HG03135 (cell line): ENCODE results near the gene SLC25A13.

ENCODE experiments used
- ATAC-seq: cut with Tn5 transposase; IDR thresholded peaks from one replicate; pipeline ENCODE4 v1.9.1; 2021; ENCODE audit warnings: mild to moderate bottlenecking, moderate library complexity; ENCODE audit not compliant: unreplicated experiment

The SLC25A13 gene

DNA sequence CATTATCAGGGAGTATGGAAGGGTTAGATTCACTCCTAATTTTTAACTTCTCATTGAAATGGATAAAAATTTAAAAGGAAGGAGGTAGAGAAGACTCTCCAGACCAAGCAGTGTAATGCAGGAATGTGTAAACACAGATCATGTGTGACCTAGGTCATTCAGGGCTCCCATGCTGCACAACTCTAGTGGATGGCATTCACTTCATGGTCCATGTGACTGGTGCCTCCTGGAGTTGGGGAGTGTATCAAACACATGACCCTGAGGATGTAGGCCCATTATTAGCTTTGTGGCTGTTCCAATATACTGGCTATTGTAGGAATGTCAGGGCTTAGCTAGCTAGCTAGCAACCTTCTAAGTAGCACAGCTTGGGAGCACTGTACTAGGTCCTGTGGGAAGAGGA is 109.9 kb downstream of the SLC25A13 start:
- no peak for ATAC-seq

- no peak for ATAC-seq
Measured at GRCh38 chr7:96205665-96206064, 116.2 kb downstream of the SLC25A13 start.

DNA sequence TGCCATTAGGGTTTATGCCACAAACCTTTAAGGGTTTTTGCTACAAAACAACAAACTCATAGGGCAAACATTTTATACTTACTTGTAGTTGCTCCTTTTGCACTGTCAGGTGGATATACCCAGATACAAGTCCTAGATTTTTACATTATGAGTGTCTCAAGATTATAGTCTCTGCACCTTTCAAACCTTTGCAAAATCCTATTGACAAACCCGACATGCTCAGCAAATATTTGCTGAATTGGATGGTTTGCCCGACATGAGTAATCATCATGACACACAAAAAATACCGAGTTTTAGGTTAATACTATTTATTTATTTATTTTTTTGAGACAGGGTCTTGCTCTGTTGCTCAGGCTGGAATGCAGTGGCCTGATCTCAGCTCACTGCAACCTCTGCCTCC is 117.3 kb downstream of the SLC25A13 start:
- no peak for ATAC-seq

- no peak for ATAC-seq
Measured at GRCh38 chr7:96203786-96204185, 118.1 kb downstream of the SLC25A13 start.

GRCh38 chr7:96202102-96202501 is 119.8 kb downstream of the SLC25A13 start:
- no peak for ATAC-seq

GRCh38 chr7:96200740-96201139 is 121.2 kb downstream of the SLC25A13 start:
- no peak for ATAC-seq

- ATAC-seq = no peak
Measured at GRCh38 chr7:96199421-96199820, 122.5 kb downstream of the SLC25A13 start.

DNA sequence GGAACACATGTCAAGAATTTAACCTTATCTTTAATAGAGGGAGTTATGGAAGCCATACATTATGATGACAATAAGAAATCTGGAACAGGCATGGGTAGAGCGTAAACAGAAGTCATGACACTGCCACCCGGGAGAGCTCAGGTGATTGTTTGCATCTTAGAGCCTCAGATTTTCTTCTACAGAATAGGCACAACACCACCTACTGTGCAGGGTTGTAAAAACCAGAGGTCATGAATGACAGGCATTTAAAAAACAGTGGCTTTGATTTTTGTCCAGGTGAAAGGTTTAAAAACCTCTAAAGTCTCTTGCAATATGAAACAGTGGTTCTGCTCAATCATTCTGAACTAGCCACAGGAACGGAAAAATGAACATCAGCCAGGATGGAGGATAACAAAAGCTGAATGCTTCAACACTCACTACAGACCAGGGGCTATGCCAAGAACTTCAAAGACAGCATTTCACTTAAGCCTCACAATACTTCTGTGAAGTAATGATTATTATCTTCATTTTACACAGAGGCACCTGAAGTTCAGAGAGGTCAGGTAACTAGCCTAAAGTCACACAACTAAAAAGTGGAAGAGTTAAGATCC is 123.8 kb downstream of the SLC25A13 start:
- no peak for ATAC-seq

DNA sequence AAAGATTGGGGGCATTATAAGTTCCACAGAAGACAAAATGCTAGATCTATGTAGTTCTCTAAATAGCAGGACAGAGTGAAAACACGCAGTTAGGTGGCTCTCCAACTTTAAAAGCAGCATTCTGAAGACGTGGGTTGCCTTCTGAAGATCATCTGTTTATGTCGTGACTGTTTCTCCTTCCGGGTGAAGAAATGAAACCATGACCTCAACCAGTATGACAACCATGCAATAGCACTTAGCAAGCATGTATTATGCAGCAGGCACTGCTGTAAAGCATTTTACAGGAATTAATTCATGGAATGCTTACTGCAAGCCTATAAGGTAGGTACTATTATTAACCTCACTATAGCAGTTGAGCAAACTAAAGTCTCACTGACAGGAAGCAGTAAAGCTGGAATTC is 125.2 kb downstream of the SLC25A13 start:
- no peak for ATAC-seq

DNA sequence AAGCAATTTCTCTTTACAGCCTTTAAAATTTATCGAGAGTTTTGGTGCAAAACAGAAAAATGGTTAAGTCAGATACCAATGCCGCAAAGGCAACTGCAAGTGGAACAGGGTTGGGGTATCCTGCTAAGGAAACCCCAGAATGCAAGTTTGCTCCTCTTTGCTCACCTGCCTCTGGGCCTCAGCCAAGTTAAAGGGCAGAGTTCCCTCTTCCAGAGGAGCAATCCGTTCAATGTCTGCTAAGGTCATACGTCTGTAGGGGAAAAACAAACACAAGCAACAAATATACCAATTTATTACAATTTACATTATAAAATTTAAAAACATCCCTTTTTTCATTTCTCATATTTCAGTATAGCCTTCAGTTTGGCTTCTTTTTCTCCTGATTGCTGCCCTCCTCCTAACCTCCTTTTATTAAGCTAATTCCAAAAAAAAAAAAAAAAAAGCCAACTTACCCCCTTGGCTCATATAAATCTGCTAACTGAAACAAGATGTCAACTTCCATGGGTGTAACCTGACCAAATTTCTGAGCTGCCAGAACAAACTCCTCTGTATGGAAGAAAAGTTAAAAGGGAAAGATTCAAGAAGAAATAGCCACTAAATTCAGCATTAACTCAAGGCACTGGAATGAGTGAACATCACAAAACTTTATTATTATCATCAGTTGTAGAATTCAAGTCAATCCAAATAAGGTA is 132.6 kb downstream of the SLC25A13 start:
- ATAC-seq = no peak

DNA sequence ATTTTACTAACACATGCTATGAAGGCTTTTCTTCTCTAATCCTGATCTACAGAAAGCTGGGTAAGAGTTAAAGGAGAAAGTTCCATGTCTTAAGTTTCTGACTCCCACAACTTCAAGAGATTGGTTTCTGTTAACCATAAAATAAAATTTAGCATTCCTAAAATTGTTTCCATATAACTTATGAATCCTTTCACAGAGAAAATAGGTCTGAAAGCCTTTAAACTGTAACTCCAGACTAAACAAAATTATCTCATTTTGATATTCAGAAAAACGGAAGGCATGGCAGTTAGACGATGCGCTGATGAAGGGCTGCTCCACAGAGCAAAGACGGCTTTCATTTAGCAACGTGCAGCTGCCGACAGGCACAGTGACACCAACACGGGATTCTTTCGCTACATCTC is 133.3 kb downstream of the SLC25A13 start:
- no peak for ATAC-seq

DNA sequence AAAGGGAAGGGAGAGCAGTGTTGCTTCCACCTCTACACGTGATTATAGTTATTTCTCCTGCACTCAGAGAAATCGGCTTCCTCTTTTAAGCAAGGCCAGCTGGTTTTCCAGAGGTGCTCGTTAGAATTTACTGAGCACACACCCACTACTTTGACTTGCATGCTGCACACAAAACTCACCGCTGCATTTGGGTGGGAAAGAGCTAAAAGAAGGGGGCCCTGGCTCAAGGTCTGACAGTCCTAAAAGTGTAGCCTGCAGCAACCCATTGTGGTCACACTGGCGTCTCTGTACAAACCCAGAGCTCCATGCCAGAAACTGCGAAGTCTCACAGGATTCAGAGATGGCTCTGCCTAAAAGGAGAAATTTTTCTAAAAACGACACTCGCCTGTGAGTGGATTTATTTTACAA is 133.7 kb downstream of the SLC25A13 start:
- no peak for ATAC-seq

DNA sequence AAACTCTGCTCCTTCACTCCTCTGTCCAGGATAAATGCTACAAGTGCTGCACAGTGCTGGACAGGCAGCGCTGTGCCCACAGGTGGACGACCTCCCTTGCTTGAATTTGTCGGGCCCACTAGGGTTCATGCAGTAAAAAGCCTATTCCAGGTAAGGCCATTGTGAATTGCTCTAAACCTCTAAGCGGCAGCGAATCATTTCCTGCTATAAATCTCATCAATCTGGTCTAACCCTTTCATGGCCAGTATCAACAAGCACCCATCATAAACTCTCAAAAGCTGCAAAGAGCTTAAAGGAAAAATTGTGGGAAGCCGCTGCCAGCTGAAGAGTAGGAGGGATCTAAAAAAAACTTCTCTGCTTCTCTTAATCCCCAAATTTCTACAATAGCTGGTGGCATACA is 134.2 kb downstream of the SLC25A13 start:
- no peak for ATAC-seq

GRCh38 chr7:96184783-96185182 is 137.1 kb downstream of the SLC25A13 start:
- no peak for ATAC-seq

DNA sequence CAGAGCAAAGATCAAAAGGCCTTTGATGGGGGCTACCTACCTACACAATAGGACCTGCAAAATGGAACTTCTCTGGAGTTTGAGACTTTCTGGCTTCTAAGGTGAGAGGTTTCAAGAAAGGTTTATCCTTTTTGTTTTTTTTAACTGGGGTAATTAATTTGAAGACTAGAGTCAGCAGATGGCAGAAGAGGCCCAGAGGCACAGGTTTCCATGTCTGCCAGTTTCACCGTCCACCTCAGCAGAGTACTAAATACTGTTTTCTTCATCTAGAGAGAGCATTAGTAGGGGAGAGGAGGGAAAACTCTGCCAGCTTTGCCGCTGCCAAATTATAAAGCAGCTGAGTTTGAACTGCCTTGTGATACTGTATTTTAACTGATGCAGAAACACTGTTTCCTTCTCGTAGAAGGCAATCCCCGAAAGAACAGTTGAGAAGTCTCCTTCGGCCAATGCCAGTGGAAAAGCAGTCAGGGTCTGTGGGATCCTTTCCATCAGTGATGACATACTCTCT is 138.7 kb downstream of the SLC25A13 start:
- no peak for ATAC-seq

DNA sequence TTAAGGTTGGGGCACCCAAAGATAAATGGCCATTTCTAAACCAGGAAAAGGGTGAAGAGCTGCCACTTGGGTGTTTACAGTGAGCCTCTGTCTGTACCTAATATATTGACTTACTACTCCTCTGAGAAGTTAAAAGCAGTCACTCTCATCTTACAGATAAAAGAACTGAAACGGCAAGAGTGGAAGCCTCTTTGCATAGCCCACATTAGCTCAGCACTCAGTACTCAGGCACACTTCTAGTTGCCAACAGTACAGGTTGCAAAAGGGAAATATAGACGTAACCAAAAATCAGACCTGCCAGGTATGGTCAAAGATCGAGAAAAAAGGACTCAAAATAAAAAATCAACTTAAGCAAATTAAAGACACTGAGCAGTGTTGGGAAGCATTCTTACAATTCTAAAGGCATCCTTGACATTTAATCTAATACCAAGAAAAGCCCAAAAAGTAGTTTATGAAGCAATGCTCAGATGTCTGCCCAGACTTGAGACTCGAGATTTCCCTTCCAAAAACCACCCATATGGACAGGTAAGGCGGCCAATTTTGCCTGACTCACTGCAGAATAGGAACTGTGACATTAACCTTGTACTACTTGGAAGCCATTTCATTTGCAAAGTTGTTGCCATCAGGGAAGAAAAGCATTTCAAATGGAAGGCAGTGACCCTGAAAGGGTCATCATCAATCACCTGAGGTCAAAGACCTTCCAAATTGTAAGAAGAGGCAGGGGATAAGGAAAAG is 139.3 kb downstream of the SLC25A13 start:
- no peak for ATAC-seq

- no peak for ATAC-seq
Measured at GRCh38 chr7:96181174-96181573, 140.7 kb downstream of the SLC25A13 start.

DNA sequence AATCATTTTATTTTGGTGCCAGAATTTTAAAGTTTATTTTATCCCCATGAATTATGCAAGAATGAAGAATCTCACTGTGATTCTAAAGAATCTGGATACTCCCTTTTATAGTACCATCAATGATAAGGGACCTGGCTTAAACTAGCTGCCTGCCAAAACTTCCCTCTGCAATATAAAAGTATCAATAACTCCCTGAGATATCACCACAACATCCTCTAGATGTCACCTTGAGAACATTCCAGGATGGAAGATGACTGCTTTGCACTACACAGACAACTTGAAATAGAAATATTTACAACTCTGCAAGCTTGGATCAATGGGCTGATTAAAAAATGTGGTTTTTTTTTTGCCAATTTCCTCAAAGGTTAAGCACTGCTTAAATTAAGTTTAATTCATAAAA is 142.1 kb downstream of the SLC25A13 start:
- ATAC-seq = no peak

DNA sequence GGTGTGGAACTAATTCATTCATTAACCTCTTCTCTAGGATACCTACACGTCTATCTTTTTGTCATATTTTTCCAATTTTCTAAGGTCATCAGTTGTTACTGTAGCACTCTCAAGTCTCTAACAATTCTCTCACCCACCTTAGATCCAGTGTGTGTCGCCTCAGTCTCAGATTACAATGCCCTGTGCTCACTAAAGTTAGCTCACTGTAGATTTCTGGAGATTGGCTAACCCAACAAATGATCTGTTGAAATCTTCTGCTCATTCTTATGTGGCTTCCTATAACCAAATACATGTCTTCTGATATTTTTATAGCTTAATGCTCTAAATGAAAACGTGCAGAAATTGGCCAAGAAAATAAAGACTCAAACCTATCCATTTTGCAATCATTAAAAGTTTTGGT is 142.6 kb downstream of the SLC25A13 start:
- no peak for ATAC-seq

DNA sequence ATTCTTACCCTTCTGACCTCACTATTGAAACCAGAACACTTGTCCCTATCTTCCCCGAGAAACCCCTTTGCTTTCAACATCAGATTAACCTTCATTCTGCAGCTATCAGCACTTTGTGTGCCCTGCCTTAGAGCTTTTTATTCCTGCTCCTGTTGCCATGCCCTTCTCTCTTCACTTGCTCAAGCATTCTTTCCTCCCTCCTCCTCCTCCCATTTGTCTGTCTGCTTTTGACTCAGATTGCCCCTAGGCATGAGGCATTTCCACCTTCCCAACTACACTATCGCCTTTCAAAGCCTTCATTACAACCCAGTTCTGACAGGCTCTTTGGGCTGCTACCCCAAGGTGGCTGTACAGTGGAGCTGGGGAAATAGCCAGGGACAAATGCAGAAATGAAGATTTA is 143.3 kb downstream of the SLC25A13 start:
- no peak for ATAC-seq

DNA sequence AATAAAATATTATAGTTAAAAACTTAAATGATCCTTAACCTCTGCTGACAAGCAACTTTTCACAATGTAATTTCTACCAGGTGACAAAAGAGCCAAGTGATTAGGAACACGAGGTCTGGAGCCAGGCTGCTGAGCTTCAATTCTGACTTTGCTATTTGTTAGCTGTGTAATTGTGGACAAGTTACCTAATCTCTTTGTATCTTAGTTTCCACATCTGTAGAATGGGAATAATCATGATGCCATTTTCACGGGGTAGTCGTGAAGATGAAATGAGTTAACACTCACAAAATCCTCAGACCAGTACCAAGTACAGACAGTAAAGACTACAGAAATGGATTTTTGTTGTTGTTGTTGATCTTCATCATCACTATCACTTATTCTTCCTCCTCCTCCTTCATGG is 144.5 kb downstream of the SLC25A13 start:
- ATAC-seq = no peak

GRCh38 chr7:96174812-96175211 is 147.1 kb downstream of the SLC25A13 start:
- ATAC-seq = no peak
